HEK293 (cell line): Measurements from ENCODE around the gene DUSP6.

Source experiments
- CTCF ChIA-PET: fragments of 350-600 bp; formaldehyde crosslinking; extraction: SDS; loops from one replicate; lab custom pipeline; 2021; ENCODE audit warnings: antibody characterized with exemption; lab: Yijun Ruan, JAX
- POLR2A ChIA-PET: fragments of 300-600 bp; formaldehyde crosslinking; extraction: SDS; loops from one replicate; lab custom pipeline; 2020; ENCODE audit warnings: antibody characterized with exemption, inconsistent platforms; lab: Yijun Ruan, JAX
- H3K27ac ChIP-seq: fragments of 200-500 bp; sonication (Bioruptor generic); 2 replicates; pipeline ENCODE4 v1.5.1; 2014; ENCODE audit warnings: low read depth, low read length, control low read depth, inconsistent platforms; ENCODE audit errors: extremely low read depth
- H3K36me3 ChIP-seq, 2 experiments: fragments of 200-500 bp in 1 of 2; sonication (Bioruptor generic) in 1 of 2; 1 replicate in 1 of 2; 2 replicates in 1 of 2; pipeline ENCODE4 v1.5.1; 2014 to 2017; ENCODE audit warnings: inconsistent platforms in 2 of 2, low read length in 2 of 2; ENCODE audit not compliant: control insufficient read depth in 2 of 2, insufficient read depth in 1 of 2
- H3K4me1 ChIP-seq: fragments of 200-500 bp; sonication (Bioruptor generic); 2 replicates; pipeline ENCODE4 v1.5.1; 2014; ENCODE audit warnings: mild to moderate bottlenecking, low read length, inconsistent platforms; ENCODE audit not compliant: control insufficient read depth, insufficient read depth
- H3K4me3 ChIP-seq: 2 replicates; pipeline ENCODE4 v1.5.1; 2011; ENCODE audit warnings: low read depth, mild to moderate bottlenecking, control low read depth, low read length, moderate library complexity
- H3K9me3 ChIP-seq: fragments of 200-500 bp; sonication (Bioruptor generic); 2 replicates; pipeline ENCODE4 v1.5.1; 2014; ENCODE audit warnings: low read depth, low read length, inconsistent platforms; ENCODE audit not compliant: control insufficient read depth, insufficient read depth
- KLF1 ChIP-seq: fragments of 450-650 bp; formaldehyde crosslinking; IDR thresholded peaks from 2 replicates; pipeline ENCODE4 v1.5.1; 2016; ENCODE audit warnings: missing biosample characterization, missing genetic modification characterization
- KLF10 ChIP-seq: fragments of 450-650 bp; IDR thresholded peaks from 2 replicates; pipeline ENCODE4 v1.5.1; 2018; ENCODE audit warnings: missing biosample characterization, mild to moderate bottlenecking, missing genetic modification characterization
- MYNN ChIP-seq: fragments of 450-650 bp; formaldehyde crosslinking; IDR thresholded peaks from 2 replicates; pipeline ENCODE4 v1.5.1; 2016; ENCODE audit warnings: missing biosample characterization, missing genetic modification characterization, borderline replicate concordance
- PATZ1 ChIP-seq: fragments of 450-650 bp; formaldehyde crosslinking; IDR thresholded peaks from 2 replicates; pipeline ENCODE4 v1.5.1; 2016; ENCODE audit warnings: missing biosample characterization, missing genetic modification characterization
- SETDB1 ChIP-seq: IDR thresholded peaks from one replicate; pipeline ENCODE4 v1.6.1; 2017; ENCODE audit warnings: mild to moderate bottlenecking, low read length, moderate library complexity, mixed read lengths; ENCODE audit not compliant: insufficient read length
- TRIM28 ChIP-seq: IDR thresholded peaks from 2 replicates; pipeline ENCODE4 v1.6.1; 2011; ENCODE audit warnings: low read length, control low read depth, borderline replicate concordance
- ZBTB1 ChIP-seq: fragments of 450-650 bp; formaldehyde crosslinking; IDR thresholded peaks from 2 replicates; pipeline ENCODE4 v1.5.1; 2016; ENCODE audit warnings: missing biosample characterization, missing genetic modification characterization
- ZBTB8A ChIP-seq: fragments of 450-650 bp; formaldehyde crosslinking; IDR thresholded peaks from 2 replicates; pipeline ENCODE4 v1.5.1; 2016; ENCODE audit warnings: missing biosample characterization, missing genetic modification characterization
- ZFP37 ChIP-seq: fragments of 450-650 bp; formaldehyde crosslinking; IDR thresholded peaks from 2 replicates; pipeline ENCODE4 v1.5.1; 2016; ENCODE audit warnings: missing biosample characterization, missing genetic modification characterization
- ZNF133 ChIP-seq: fragments of 450-650 bp; formaldehyde crosslinking; IDR thresholded peaks from 2 replicates; pipeline ENCODE4 v1.5.1; 2016; ENCODE audit warnings: missing biosample characterization, missing genetic modification characterization
- ZNF140 ChIP-seq: fragments of 450-650 bp; formaldehyde crosslinking; IDR thresholded peaks from 2 replicates; pipeline ENCODE4 v1.5.1; 2016; ENCODE audit warnings: missing biosample characterization, missing genetic modification characterization
- ZNF19 ChIP-seq: fragments of 450-650 bp; formaldehyde crosslinking; IDR thresholded peaks from 2 replicates; pipeline ENCODE4; 2016; ENCODE audit warnings: missing biosample characterization, missing genetic modification characterization, low read depth
- ZNF239 ChIP-seq: fragments of 450-650 bp; formaldehyde crosslinking; IDR thresholded peaks from 2 replicates; pipeline ENCODE4 v1.5.1; 2016; ENCODE audit warnings: missing biosample characterization, missing genetic modification characterization
- ZNF311 ChIP-seq: fragments of 450-650 bp; formaldehyde crosslinking; IDR thresholded peaks from 2 replicates; pipeline ENCODE4 v1.5.1; 2017; ENCODE audit warnings: missing biosample characterization, missing genetic modification characterization, borderline replicate concordance
- ZNF366 ChIP-seq: fragments of 450-650 bp; formaldehyde crosslinking; conservative IDR thresholded peaks from 2 replicates; pipeline ENCODE4 v1.5.1; 2016; ENCODE audit warnings: missing biosample characterization, missing genetic modification characterization
- ZNF37A ChIP-seq: fragments of 450-650 bp; IDR thresholded peaks from 2 replicates; pipeline ENCODE4 v1.5.1; 2018; ENCODE audit warnings: missing biosample characterization, missing genetic modification characterization
- ZNF501 ChIP-seq: fragments of 450-650 bp; formaldehyde crosslinking; IDR thresholded peaks from 2 replicates; pipeline ENCODE4 v1.5.1; 2016; ENCODE audit warnings: missing biosample characterization, missing genetic modification characterization
- ZNF529 ChIP-seq: fragments of 450-650 bp; formaldehyde crosslinking; IDR thresholded peaks from 2 replicates; pipeline ENCODE4 v1.5.1; 2017; ENCODE audit warnings: missing genetic modification characterization, missing biosample characterization; ENCODE audit not compliant: insufficient replicate concordance
- ZNF548 ChIP-seq: fragments of 450-650 bp; formaldehyde crosslinking; IDR thresholded peaks from 2 replicates; pipeline ENCODE4 v1.5.1; 2016; ENCODE audit warnings: missing biosample characterization, missing genetic modification characterization
- ZNF596 ChIP-seq: fragments of 450-650 bp; IDR thresholded peaks from 2 replicates; pipeline ENCODE4 v1.5.0; 2018; ENCODE audit warnings: missing biosample characterization, mild to moderate bottlenecking, missing genetic modification characterization, moderate library complexity
- ZNF664 ChIP-seq: fragments of 450-650 bp; formaldehyde crosslinking; IDR thresholded peaks from 2 replicates; pipeline ENCODE4 v1.5.1; 2016; ENCODE audit warnings: missing biosample characterization, missing genetic modification characterization
- ZNF76 ChIP-seq: fragments of 450-650 bp; formaldehyde crosslinking; IDR thresholded peaks from 2 replicates; pipeline ENCODE4; 2016; ENCODE audit warnings: low read depth, missing biosample characterization, missing genetic modification characterization, borderline replicate concordance
- TF ChIP-seq, protein P1 (sequence below): fragments of 450-650 bp; formaldehyde crosslinking; IDR thresholded peaks from 2 replicates; pipeline ENCODE4 v1.5.1; 2016; ENCODE audit warnings: missing biosample characterization, missing genetic modification characterization

Gene DUSP6

DNA sequence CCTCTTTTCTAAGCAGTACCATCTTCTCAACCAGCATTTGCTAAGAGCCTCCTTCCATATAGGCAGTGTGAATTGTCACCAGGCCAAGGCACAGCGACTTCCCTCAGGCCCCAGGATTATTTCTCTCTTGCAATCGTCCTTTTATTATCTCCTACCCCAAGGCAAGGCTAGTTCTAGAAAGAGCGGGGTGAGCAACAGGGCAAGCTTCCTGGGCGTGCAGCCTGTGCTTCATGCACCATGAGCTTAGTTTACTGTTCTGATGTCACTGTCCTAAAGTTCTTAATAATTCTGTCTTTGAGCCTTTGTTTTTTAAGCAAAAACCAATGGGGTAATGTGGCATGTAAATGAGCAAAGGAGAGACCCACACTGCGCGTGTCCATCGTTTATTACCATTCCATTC lies 27.9 kb downstream of the DUSP6 start:
- Histone ChIP-seq H3K27ac (no peak overlapping the region), H3K4me1 (peaks cover 18% of the 10 kb centered on the region), H3K36me3 (no peaks in the 10 kb centered on the region), H3K9me3 (no peaks in the 10 kb centered on the region), H3K4me3 (no peak overlapping the region)
- no peak for TF ChIP-seq ZFP37 (tag by site-specific recombination)
- no peak for TF ChIP-seq ZNF501 (tag by site-specific recombination)
- no peak for TF ChIP-seq KLF1 (tag by site-specific recombination)
- TF ChIP-seq ZNF19 (tag by site-specific recombination), result no peak
- TF ChIP-seq ZBTB8A (tag by site-specific recombination), result no peak
- no peak for TF ChIP-seq SETDB1
- no peak for TF ChIP-seq ZBTB1
- no peak for TF ChIP-seq ZNF596 (tag by site-specific recombination)
- CTCF ChIA-PET, result no interaction called here
- POLR2A ChIA-PET, result no interaction called here

DNA sequence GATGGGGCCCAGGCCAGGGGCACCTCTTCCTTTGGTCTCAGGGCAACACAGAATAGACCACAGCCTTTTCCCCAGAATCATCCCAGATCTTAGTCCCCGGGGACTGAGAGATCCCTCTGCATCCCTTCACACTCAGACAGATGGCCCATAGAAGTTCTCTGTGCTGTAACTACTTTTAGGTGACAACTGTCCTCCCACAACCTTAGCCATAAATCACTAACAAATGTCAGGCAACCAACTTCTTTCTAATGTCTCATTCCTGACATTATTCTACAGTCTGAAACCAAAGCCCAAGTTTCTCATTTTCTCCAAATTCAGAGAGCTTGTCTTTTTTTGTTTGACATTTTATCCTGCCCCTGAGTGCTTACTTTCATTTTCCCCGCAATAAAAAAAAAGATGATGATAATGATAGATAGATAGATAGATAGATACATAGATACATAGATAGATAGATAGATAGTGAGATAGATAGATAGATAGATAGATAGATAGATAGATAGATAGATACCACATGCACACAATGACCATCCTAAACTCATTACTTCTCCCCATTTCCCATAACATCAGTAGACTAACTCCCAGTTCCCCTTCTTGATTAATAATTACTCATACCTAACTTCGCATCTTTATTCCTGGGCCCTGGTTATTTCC lies 28.6 kb downstream of the DUSP6 start:
- no peaks in the 10 kb centered on the region for H3K9me3 ChIP-seq
- H3K4me3 ChIP-seq, result no peak overlapping the region
- peaks cover 18% of the 10 kb centered on the region for H3K4me1 ChIP-seq
- H3K36me3 ChIP-seq, result no peaks in the 10 kb centered on the region
- ChIA-PET POLR2A (interaction anchor here (0.6 kb wide), 1 partner anchor 10 kb away, joined by 3 read pairs; no protein-coding TSS in a partner anchor), CTCF (no interaction called here)
- no peak overlapping the region for H3K27ac ChIP-seq
- TF ChIP-seq ZNF239 (tag by site-specific recombination) (no peak), ZNF140 (tag by site-specific recombination) (no peak), PATZ1 (tag by site-specific recombination) (no peak), TRIM28 (no peak), ZNF133 (tag by site-specific recombination) (no peak), KLF10 (tag by site-specific recombination) (no peak), ZNF366 (tag by site-specific recombination) (peak; percentile 30; the same call in 1 of the 2 replicates), ZNF548 (tag by site-specific recombination) (no peak), ZNF37A (no peak)

- H3K27ac ChIP-seq, result no peak overlapping the region
- CTCF ChIA-PET, result no interaction called here
- no peak overlapping the region for H3K4me3 ChIP-seq
- POLR2A ChIA-PET, result no interaction called here
- H3K9me3 ChIP-seq, result no peaks in the 10 kb centered on the region
- no peak for TF ChIP-seq MYNN
- no peak for TF ChIP-seq ZNF76 (tag by site-specific recombination)
- TF ChIP-seq ZNF311, result no peak
- no peak for TF ChIP-seq ZNF529
- TF ChIP-seq ZNF664 (tag by site-specific recombination), result no peak
- TF ChIP-seq, protein P1, sequence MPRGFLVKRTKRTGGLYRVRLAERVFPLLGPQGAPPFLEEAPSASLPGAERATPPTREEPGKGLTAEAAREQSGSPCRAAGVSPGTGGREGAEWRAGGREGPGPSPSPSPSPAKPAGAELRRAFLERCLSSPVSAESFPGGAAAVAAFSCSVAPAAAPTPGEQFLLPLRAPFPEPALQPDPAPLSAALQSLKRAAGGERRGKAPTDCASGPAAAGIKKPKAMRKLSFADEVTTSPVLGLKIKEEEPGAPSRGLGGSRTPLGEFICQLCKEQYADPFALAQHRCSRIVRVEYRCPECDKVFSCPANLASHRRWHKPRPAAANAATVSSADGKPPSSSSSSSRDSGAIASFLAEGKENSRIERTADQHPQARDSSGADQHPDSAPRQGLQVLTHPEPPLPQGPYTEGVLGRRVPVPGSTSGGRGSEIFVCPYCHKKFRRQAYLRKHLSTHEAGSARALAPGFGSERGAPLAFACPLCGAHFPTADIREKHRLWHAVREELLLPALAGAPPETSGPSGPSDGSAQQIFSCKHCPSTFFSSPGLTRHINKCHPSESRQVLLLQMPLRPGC (tag by site-specific recombination), result no peak
- peaks cover 10% of the 10 kb centered on the region for H3K4me1 ChIP-seq
- no peaks in the 10 kb centered on the region for H3K36me3 ChIP-seq
Measured at GRCh38 chr12:89320735-89321134, 31.6 kb downstream of the DUSP6 start.
